Measurements from ENCODE around the gene PTGES3L.

The PTGES3L gene

DNA sequence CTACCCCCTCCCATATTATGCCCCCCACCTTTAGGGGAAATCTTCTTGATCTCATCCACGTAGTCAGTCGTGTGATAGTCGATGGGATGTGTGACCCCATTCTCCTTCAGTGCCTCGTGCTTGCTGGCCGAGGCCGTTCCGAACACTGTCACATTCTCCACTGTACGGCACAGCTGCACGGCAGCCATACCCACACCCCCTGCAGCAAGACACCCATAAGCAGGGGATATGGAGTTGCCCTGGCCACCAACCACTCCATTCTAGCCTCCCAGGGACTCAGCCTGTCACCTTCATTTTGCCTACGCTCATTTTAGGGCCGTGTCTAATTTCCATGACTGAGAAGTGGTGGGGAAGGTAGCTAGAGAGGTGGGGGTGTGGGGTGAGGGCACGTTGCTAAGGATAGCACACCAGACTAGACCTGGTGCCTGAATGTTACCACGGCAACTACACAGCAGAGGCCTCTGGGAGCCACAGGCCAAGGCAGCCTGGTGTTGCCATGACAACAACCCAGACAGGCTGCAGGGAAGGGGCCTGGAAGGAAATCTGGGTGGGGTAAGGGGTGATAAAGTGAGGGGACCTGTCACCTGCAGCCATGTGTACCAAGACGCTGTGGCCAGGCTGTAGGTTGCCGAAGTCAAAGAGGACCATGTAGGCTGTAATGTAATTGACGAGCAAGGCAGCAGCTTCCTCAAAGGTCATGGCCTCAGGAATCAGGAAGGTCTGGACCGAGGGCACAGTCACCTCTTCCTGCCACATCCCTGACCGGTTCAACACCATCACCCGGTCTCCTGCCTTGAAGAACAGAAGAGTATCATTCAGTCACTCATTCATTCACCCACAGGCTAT, 38.4 kb upstream of the PTGES3L start:
- TF ChIP-seq, protein P1, sequence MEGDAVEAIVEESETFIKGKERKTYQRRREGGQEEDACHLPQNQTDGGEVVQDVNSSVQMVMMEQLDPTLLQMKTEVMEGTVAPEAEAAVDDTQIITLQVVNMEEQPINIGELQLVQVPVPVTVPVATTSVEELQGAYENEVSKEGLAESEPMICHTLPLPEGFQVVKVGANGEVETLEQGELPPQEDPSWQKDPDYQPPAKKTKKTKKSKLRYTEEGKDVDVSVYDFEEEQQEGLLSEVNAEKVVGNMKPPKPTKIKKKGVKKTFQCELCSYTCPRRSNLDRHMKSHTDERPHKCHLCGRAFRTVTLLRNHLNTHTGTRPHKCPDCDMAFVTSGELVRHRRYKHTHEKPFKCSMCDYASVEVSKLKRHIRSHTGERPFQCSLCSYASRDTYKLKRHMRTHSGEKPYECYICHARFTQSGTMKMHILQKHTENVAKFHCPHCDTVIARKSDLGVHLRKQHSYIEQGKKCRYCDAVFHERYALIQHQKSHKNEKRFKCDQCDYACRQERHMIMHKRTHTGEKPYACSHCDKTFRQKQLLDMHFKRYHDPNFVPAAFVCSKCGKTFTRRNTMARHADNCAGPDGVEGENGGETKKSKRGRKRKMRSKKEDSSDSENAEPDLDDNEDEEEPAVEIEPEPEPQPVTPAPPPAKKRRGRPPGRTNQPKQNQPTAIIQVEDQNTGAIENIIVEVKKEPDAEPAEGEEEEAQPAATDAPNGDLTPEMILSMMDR (conservative IDR thresholded peaks at IDR 0.05; ENCODE audit: low read depth, low read length) = no peak
- no peak for DNase-seq (ENCODE audit: low read depth)
- no peak overlapping the region for H3K4me3 ChIP-seq (ENCODE audit: low read length)

DNA sequence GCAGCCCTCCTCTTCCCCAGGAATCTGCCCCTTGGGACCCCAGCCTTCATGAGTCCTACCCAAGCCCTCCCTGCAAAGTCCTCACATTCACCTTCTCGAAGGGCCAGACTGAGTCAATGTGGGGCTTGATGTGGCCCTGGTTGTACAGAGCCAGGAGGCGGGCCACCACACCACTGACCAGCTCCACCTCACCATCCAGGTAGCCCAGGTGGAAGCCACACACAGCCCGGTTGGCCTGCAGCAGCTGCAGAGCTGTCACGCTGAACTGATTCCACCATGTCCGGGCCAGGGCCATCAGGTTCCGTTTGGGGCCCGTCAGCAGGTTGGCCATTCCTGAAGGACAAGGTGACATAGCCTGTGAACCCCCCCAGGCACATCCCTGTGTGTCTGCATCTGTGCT, 36.3 kb upstream of the PTGES3L start:
- no peak for DNase-seq (ENCODE audit: low read depth)
- no peak overlapping the region for H3K4me3 ChIP-seq (ENCODE audit: low read length)
- TF ChIP-seq, protein P1 (conservative IDR thresholded peaks at IDR 0.05; ENCODE audit: low read depth, low read length) = no peak

DNA sequence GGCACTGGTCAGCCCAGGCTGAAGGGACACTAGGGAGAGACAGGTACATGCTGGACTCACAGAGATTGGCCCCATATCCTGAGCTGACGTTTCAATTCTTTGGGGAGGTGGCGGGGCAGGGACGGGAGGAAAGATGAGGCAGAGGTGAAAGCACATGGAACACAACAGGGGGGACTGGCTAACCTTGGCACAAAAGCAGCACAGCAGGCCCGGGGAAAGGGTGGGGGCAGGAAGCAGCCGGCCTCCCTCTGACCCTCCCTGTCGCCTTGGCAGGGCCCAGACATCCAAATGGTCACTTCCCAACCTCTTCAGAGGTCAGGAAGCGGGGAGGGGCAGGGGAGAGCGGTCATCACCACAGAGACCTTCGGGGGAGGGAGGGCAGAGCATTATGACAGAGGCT, 35.7 kb upstream of the PTGES3L start:
- TF ChIP-seq, protein P1 (conservative IDR thresholded peaks at IDR 0.05; ENCODE audit: low read depth, low read length) = no peak
- H3K4me3 ChIP-seq (ENCODE audit: low read length) = no peak overlapping the region
- DNase-seq (ENCODE audit: low read depth) = no peak

DNA sequence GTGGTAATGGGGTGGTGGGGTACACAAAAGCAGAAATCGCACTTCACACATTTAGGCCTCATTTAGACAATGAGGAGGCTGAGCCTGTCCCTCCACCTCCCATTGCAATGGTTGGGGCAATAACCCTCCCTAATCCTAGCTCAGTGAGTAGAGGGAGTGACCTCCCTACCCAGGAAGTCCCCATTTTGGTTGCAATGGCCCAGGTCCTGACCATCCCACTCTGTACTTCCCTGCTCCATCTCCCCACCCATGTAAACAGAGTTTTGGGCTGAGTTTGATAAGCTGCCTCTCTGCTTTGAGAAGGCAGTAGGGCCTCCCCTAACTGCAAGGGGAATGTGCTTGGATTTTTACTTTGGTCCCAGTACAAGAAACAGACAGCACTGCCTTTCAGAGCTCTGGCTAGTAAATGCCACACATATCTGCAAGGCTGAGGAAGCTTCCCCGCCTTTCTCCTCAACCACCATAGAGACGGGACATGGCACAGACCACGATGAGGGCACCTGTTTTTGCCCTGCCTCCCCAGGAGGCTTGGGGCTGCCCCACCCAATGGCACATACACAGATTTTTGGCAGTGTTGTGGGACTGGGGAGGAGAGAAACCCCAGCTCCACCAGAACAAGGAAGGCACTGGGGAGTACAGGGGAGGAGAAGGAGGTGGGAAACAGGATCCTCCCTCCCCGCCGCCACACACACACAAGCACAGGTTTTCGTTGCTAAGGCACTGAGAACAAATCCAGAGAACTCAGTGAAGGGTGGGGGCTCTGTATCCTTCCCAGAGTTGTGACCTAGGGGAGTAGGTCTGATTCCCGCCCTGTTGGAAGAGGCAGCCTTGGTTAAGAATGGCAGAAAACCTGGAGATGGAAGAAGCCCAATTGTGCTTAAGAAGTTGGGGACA, 35.0 kb upstream of the PTGES3L start:
- H3K4me3 ChIP-seq (ENCODE audit: low read length) = no peak overlapping the region
- TF ChIP-seq, protein P1 (conservative IDR thresholded peaks at IDR 0.05; ENCODE audit: low read depth, low read length) = no peak
- no peak for DNase-seq (ENCODE audit: low read depth)

DNA sequence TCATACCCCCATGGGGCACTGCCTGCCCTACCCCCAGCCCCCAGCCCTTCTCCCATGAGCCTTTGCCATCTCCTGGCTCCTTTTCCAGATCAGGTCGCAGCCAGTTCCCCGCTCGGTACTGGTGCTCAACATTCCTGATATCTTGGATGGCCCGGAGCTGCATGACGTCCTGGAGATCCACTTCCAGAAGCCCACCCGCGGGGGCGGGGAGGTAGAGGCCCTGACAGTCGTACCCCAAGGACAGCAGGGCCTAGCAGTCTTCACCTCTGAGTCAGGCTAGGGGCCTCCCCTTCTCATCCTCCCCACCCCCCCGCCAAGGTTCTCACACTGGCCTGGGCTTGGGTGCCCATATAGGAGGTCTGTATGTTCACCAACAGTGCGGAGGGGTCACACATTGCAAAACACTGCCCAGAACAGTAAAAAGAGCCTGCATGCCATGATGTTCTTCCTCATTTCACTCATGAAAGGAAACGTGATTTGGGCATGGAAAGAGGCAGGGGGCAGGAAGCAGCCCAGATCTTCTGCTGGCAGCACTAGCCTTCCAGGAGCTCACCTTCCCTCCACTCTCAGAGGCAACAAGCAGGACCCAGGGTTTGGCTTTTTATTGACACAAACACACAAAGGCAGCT, 34.3 kb upstream of the PTGES3L start:
- TF ChIP-seq, protein P1 (conservative IDR thresholded peaks at IDR 0.05; ENCODE audit: low read depth, low read length) = no peak
- H3K4me3 ChIP-seq (ENCODE audit: low read length) = no peak overlapping the region
- no peak for DNase-seq (ENCODE audit: low read depth)

DNA sequence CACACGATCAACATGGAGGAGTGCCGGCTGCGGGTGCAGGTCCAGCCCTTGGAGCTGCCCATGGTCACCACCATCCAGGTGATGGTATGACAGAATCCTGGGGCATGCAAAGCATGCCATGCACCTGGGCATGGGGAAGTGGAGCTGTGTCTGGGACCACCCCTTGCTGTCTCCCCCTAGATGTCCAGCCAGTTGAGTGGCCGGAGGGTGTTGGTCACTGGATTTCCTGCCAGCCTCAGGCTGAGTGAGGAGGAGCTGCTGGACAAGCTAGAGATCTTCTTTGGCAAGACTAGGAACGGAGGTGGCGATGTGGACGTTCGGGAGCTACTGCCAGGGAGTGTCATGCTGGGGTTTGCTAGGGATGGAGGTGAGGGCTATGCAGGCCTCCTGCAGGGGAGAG, 33.4 kb upstream of the PTGES3L start:
- TF ChIP-seq, protein P1 (conservative IDR thresholded peaks at IDR 0.05; ENCODE audit: low read depth, low read length) = no peak
- H3K4me3 ChIP-seq (ENCODE audit: low read length) = no peak overlapping the region
- no peak for DNase-seq (ENCODE audit: low read depth)

Data from retinal pigment epithelial cell (primary cell).